Skin of body (tissue), 2 donors: ENCODE data around the gene FYTTD1. TPM values are rescaled to one million over a fixed set of nuclear protein-coding genes. Genes with fewer than 3 reads are reported as not detected.
"Not testable (repeated sequence)": the region's sequence is repeated elsewhere in the genome, so short reads cannot be mapped to it uniquely, and the experiment has no call there.

Experiments used
- DNase-seq: peaks from one replicate; lab custom pipeline; 2025; lab: John Stamatoyannopoulos, UW
- total RNA-seq: library from RNA; depleted of rRNA; stranded (reverse); fragments of >200 nt; gene quantifications from one replicate; pipeline ENCODE4 v1.2.3, GENCODE V29; 2014

Gene FYTTD1, protein sequence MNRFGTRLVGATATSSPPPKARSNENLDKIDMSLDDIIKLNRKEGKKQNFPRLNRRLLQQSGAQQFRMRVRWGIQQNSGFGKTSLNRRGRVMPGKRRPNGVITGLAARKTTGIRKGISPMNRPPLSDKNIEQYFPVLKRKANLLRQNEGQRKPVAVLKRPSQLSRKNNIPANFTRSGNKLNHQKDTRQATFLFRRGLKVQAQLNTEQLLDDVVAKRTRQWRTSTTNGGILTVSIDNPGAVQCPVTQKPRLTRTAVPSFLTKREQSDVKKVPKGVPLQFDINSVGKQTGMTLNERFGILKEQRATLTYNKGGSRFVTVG
- total RNA-seq: 38.1 TPM

DNA sequence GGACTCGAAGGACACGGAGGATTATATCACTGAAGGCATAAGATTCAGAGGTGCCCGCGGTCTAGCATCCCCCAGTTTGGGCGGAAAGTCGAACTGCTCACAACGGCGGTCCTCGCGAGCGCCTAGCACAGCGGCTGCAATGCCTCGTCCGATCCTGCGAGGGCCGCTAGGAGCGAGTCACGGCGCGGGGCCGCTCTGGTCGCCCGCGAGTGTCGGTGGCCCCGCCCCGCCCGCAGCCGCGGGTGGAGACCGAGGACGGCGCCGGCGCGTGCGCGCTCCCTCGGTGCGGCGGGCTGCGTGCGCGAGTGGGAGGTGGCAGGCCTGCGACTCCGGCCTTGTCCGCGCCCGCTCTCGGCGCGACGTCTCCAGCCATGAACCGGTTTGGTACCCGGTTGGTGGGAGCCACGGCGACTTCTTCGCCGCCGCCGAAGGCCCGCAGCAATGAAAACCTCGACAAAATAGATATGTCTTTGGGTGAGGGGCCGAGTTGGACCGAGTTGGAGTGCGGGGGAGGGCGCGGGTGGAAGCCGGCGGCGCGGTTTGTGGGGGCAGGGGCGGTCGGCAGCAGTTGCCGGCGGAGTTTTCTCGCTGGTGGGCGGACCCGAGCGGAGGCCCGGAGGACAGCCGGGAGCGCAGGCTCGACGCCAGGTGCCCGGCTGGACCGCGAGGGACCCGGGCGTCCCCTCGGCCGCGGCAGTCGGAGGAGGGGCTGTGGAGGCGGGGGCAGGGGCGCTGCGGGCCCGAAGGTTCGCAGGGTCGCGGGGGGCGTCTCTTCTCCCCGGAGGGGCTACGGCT, at the start of gene FYTTD1:
FYTTD1 (plus strand) TSS at position 283 of the 795 bp plus-strand sequence; CDS start at position 372, 89 bp downstream.
- DNase-seq: peak; percentile 87

DNA sequence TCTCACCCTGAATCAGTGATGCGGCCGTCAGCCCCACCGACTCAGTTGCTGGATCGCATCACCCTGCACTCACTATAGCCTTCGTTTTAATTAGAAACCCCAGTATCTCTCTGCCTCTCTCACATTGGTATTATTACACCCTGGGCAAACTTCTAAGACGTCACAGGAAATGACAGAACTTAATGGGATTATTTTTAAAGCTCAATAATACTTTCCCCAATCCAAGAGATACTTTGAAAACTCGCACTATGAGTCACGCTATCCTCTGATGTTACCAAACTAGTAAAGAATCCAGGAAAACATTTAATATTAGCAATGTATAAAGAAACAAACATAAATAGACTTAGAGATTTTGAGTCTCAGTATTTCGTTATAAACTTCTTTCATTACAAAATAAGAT, 49.6 kb upstream of the FYTTD1 start:
- DNase-seq: no peak

DNA sequence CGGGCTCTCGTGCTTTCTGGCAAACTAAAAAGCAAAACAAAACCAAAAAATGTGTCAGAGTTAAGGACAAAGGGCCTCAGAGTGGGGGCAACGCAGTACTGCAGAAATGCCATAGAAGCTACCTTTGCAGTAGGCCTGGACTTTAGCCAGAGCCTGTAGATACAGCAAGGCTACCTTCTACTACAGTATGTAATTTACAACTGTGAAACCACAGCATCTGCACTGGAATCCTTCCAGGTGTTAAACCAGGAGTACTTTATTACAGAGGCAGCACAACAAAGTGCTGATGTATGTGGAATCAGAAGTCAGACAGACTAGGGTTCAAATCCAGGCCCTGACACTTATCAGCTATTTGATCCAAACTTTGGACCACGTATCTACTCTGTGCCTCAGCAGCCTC, 47.8 kb upstream of the FYTTD1 start:
- DNase-seq: no peak

DNA sequence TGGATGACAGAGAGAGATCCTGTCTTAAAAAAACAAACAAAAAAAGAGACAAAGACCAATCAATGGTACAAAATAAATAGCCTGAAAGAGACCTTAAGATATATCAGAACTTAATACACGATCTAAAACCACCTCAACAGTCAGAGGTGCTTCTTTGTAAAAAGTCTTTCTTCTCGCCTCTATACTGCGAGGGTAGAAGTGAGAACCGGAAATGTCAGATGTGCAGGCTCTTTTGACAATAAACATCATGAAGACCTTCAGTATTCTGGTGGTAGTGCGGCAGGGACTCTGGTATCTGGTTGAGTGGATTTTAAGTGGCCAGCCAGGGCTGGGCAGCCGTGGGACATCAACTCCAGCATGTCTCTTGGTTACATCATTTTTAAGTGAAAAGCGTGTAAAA, 43.0 kb upstream of the FYTTD1 start:
- DNase-seq: no peak

DNA sequence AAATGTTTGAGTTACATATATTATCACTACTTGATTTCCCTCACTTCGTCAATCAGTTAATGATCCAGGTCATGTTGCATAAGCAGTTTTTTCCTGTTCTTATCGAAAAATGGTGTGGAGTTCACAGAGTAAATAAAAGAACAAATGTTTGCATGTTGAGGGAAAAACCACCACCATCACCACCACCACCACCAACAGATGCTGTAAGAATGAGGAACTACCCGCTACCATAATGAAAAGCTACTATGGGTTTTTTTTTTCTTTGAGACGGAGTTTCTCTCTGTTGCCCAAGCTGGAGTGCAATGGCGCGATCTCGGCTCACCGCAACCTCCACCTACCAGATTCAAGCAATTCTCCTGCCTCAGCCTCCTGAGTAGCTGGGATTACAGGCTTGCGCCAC, 40.5 kb upstream of the FYTTD1 start:
- DNase-seq: no peak

DNA sequence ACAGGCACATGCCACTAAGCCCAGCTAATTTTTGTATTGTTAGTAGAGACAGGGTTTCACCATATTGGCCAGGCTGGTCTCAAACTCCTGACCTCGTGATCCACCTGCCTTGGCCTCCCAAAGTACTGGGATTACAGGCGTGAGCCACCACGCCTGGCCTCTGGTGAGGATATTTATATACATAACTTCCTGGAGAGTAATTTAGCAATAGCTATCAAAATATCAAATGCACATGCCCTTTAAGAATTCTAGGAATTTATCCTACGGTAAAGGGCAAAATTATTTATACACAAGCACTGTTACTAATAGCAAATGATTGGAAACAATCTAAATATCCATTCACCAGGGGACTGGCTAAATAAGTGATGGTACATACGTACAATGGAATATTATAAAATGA, 38.7 kb upstream of the FYTTD1 start:
- not testable (repeated sequence) for DNase-seq

DNA sequence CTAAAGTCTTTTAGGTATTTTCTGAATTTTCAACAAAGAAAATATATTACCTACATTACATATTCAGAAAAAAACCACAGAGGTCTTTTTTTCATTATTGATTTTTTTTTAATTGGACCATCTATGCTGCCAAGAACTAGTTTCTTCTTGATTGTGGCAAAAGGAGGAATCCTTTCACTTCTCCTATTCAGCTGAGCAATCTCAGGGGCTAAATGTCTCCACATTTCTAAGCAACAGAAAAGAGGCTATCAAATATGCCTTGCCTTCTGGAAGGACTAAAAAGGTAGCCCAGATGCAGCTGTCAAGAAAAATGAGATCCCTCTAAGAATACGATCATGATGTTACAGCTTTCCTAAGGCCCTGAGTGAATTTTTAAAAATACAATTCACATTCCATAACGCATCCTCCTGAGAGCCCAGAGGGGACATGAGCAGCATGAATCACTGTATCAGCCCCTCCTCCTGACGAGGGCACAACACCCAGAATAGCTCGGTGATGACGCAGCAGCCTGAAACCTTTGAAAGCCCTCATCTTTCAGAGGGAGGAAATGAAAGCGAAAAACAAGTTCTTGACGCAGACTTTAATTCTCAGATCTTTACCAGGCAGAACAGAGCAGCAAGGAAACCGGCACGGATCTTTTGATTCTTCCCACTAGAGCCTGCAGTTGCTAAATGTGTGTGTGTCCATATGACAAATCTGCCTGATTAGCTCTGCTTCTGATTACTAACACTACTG, 37.5 kb upstream of the FYTTD1 start:
- DNase-seq: peak; percentile 87

DNA sequence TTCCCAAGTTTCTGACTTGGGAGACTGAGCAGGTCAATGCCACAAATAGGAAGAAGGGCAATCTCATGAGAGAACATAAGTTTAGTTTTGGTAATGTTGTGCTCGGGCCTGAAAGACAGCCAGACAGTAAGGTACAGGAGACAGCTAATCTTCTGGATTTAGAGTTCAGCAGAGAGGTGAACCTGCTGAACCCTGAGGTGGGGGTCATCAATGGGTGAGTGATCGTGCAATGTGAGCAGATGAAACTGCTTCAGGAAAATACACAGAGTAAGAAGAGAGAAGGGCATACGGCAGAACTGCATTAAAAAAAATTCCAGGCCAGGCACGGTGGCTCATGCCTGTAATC, 36.2 kb upstream of the FYTTD1 start:
- no peak for DNase-seq

DNA sequence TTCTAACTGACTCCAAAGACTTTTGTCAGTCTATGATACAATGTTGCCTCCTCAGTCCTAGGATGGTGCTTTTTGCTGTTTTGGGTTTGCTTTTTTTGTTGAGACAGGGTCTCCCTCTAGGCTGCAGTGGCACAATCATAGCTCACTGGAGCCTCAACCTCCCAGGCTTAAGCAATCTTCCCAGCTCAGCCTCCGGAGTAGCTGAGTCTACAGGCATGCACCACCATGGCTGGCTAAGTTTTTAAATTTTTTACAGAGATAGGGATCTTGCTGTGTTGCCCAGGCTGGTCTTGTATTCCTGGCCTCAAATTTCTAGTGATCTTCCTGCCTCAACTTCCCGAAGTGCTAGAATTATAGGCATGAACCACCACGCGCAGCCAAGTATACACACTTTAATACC, 35.4 kb upstream of the FYTTD1 start:
- no peak for DNase-seq

DNA sequence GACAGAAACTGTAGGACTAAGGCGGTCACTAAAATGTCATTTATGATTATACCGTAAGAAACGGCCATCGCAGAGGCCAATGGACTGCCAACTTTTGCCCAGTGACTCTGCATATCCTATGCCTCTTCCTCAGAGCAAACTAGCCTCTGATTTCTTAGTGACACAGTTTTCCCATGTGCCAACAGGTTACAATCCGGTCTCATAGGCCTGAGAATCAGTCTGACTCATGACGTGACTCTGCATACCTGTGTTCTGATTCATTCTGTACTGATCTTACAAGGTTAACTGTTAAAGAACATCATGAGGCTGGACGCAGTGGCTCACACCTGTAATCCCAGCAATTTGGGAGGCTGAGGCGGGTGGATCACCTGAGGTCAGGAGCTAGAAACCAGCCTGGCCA, 30.8 kb upstream of the FYTTD1 start:
- no peak for DNase-seq

DNA sequence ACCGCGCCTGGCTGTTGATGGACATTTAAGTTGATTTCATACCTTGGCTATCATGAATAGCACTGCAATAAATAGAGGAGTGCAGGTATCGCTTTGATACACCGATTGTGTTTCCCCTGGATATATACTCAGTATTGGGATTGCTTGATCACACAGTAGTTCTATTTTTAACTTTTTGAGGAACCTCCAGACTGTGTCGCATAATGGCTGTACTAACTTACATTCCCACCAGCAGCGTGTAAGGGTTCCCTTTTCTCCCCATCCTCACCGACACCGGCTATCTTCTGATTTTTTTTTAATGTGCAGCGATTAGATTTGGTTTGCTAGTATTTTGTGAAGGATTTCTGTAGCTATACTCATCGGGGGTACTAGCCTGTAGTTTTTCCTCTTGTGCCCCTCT, 29.0 kb upstream of the FYTTD1 start:
- no peak for DNase-seq

DNA sequence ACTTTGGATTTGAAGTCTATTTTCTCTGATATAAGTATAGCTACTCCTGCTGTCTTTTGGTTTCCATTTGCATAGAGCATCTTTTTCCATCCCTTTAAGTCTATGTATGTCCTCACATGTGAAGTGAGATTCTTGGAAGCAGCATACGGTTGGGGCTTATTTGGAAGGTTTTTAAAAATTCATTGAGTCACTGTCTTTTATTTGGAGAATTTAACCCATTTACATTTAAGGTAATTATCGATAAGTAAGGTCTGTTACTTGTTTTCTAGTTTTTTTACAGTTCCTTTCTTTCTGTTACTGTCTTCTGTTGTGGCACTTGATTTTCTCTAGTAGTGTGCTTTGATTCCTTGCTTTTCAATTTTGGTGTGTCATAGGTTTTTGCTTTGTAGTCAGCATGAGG, 26.9 kb upstream of the FYTTD1 start:
- no peak for DNase-seq

DNA sequence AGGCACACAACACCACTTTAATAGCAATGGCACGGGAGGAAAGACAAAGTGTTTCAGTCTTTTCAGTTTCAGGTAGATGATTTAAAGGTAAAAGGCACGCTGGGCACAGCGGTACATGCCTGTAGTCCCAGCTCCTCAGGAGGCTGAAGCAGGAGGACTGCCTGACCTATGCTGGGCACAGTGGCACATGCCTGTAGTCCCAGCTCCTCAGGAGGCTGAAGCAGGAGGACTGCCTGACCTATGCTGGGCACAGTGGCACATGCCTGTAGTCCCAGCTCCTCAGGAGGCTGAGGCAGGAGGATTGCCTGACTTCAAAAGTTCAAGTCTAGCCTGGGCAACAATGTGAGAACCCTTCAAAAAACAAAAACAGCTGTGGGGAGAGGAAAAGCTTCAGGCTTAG, 21.8 kb upstream of the FYTTD1 start:
- not testable (repeated sequence) for DNase-seq

DNA sequence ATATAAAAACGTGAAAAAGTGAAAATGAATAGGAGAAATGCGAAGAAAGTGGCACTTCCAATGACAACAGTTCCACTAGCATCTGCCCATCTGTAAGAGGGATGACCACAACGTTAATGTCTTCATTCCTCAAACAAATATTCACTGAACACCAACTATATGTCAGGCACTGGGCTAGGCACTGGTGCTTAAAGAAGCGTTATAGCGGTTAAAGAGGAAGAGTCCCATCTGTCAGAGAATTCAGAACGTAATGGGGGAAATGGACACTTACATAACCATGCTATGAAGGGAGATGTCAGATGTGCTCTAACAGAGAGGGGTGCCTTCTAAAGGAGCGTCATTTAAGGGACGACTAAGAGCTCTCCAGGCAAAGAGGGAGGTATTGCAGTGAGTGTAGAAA, 21.2 kb upstream of the FYTTD1 start:
- DNase-seq: no peak

DNA sequence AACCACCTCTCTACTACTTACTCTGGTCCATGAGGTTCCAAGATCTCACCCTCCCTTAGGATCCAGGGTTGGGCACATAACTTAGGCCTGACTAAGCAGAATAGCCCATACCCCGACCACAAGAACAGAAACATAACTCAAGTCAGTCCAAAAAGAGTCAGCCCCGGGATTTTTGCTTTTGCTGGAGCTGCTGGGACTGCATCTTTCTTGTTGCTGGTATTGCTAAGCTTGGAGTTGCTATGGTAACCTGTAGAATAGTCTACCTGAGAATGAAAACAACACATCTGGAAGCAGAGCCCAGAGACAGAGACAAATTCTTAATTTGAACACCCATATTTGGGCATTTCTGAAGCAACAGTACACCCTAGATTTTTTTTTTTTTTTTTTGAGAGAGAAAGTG, 19.5 kb upstream of the FYTTD1 start:
- no peak for DNase-seq

DNA sequence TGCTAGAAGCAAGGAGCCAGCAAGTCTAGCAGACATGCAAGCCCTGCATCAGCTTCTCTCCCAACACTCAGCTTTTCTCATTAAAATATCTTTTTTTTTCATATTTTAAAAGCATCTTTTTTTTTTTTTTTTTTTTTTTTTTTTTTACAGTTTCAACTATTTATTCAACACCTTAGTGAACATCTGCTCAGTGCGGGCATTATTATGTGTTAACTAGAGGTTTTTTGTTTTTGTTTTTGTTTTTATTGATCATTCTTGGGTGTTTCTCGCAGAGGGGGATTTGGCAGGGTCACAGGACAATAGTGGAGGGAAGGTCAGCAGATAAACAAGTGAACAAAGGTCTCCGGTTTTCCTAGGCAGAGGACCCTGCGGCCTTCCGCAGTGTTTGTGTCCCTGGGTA, 18.9 kb upstream of the FYTTD1 start:
- DNase-seq: not testable (repeated sequence)

DNA sequence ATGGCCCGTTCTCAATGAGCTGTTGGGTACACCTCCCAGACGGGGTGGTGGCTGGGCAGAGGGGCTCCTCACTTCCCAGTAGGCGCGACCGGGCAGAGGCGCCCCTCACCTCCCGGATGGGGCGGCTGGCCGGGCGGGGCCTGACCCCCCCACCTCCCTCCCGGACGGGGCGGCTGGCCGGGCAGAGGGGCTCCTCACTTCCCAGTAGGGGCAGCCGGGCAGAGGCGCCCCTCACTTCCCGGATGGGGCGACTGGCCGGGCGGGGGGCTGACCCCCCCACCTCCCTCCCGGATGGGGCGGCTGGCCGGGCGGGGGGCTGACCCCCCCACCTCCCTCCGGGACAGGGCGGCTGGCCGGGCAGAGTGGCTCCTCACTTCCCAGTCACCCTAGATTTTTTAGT, 18.2 kb upstream of the FYTTD1 start:
- DNase-seq: not testable (repeated sequence)

DNA sequence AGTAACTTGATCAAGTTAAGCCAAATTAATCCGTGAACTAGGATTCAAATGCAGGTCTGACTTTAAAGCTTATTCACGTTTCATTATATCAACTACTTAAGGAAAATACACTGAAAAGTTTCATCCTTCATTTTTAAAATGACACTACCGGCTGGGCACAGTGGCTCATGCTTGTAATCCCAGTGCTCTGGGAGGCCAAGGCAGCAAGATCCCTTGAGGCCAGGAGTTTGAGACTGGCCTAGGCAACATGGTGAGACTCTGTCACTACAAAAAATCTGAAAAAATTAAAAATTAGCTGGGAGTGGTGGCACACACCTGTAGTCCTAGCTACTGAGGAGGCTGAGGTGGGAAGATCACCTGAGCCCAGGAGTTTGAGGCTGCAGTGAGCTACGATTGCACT, 16.6 kb upstream of the FYTTD1 start:
- DNase-seq: no peak

DNA sequence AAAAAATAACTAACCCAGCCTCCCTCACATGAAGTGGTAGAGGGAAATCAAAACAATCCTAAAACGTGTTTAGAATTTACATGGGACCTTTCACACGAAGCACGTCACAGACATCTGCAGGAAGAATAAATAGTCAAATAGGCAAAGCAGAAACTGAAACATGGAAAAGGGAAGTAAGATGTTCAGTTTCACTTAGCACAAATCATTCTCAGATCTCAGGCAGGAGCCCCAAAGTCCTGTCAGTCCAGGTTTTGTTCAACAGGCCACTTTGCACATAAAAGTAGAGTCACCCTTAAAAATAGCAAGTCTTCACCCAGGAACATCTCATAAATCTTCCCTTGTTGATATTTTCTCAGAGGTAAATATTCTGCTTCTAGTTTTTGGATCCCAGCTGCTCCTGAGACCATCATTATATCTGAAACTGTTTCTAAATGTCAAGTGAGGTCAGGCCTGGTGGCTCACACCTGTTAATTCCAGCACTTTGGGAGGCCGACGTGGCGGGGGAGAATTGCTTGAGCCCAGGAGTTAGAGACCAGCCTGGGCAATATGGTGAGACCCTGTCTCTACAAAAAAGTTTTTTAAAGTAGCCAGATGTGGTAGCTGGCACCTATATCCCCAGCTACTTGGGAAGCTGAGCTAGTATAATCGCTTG, 14.9 kb upstream of the FYTTD1 start:
- no peak for DNase-seq

DNA sequence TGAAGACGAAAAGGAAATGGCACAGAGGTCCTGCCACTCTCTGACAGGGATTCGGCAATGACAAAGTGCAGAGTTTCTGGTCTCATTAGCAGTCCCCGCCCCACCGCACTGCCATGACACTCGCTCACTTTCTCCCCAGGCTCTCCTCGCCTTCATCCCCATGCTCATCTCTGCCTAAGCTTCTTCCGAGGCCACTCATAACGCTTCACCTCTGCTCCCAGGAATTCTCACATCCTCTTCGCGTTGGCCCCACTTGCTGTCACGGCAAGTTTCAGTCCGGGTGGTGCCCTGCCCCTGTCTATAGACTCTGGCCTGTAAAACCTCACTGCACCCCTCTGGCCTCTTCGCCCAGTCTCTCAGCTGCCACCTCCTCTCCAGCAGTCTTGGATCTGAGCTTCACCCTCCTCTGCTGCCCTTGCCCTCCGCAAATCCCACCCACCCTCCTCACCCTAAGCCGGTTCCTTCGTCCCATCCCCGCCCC, 13.6 kb upstream of the FYTTD1 start:
- DNase-seq: no peak

DNA sequence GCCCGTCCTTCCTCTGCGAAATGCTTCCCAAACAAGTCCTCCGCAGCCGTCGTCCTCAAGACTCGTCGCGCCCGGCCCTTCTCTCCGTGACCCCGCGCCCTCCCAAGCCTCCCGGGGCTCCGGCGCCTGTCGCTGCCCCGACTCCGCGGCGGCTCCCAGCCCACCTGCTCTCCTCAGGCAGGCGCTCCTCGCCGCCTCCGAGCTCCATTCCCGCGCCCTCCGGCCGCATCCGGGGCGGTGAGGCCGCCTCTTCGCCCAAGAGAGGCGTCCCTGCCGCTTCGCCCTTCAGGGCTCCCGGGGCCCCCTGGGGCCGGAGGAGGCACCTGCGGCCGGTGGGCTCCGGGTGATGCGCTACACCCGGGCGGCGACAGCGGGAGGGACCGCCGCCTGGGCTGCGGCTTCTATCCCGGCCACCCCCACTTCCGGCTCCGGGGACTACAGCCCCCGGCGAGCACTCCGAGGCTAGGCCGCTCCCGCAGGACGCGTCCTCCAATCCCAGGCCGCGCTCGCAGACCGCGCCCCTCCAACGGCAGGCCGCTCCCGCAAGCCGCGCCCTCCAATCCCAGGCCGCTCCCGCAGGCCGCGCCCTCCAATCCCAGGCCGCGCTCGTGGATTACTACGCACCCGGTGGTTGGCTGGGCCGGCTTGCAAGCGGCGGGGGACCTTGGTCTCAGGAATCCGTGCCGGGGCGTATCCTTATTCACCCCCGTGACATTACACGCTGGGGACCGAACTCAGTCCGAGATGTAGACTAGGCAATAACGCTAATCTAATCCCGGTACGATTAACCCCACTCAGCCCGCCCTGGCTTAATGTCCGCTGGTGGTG, 13.0 kb upstream of the FYTTD1 start, which contains the start of gene RUBCN:
RUBCN (minus strand) TSS at position 414 of the 828 bp plus-strand sequence; CDS start at position 229, 185 bp downstream.
- DNase-seq: peak; percentile 95
